H1 (cell line): ENCODE measurements around the gene DCHS1. TPM values are rescaled to one million over a fixed set of nuclear protein-coding genes. Genes with fewer than 3 reads are reported as not detected.

Experiments
- BRCA1 ChIP-seq: IDR thresholded peaks from 2 replicates; pipeline ENCODE4 v1.6.1; 2012; ENCODE audit warnings: low read depth, low read length, improper control_type of control experiment
- CEBPB ChIP-seq: IDR thresholded peaks from 2 replicates; pipeline ENCODE4 v1.6.1; 2012; ENCODE audit warnings: low read depth, low read length
- GABPA ChIP-seq: IDR thresholded peaks from 2 replicates; pipeline ENCODE4 v1.6.1; 2011; ENCODE audit warnings: mild to moderate bottlenecking, low read length, moderate library complexity, borderline replicate concordance; ENCODE audit not compliant: insufficient read depth
- KDM1A ChIP-seq: fragments of 200-600, 300-600 bp; sonication (generic); IDR thresholded peaks from 2 replicates; pipeline ENCODE4 v1.7.1; 2016; ENCODE audit warnings: mild to moderate bottlenecking, low read length, borderline replicate concordance
- POLR2AphosphoS5 ChIP-seq: IDR thresholded peaks from 2 replicates; pipeline ENCODE4 v1.6.1; 2011; ENCODE audit warnings: low read depth, low read length
- SAP30 ChIP-seq: fragments of 300-600 bp; sonication (generic); IDR thresholded peaks from 2 replicates; pipeline ENCODE4 v1.7.1; 2012; ENCODE audit warnings: low read length, moderate library complexity, mild to moderate bottlenecking, inconsistent platforms; ENCODE audit not compliant: insufficient read depth, insufficient replicate concordance
- SIN3A ChIP-seq, 2 experiments: IDR thresholded peaks in 1 of 2; conservative IDR thresholded peaks in 1 of 2; 2 replicates each; pipeline ENCODE4 v1.6.1; 2011 to 2012; ENCODE audit warnings: low read length in 2 of 2, improper control_type of control experiment in 1 of 2, low read depth in 1 of 2, mild to moderate bottlenecking in 1 of 2
- SP2 ChIP-seq: IDR thresholded peaks from 2 replicates; pipeline ENCODE4 v1.6.1; 2012; ENCODE audit warnings: mild to moderate bottlenecking, low read length, inconsistent platforms
- SRF ChIP-seq: IDR thresholded peaks from 2 replicates; pipeline ENCODE4 v1.6.1; 2011; ENCODE audit warnings: mild to moderate bottlenecking, low read depth, low read length, moderate library complexity
- polyA plus RNA-seq, 7 experiments: library from polyadenylated mRNA; depleted of rRNA in 3 of 7; stranded (reverse) in 5 of 7; unstranded in 2 of 7; fragments of >200 nt in 5 of 7; fragments of 200-250 nt in 2 of 7; gene quantifications; 1 replicate in 5 of 7; 2 replicates in 1 of 7; 4 replicates in 1 of 7; pipeline versions ENCODE4 v1.2.1 to v1.2.3, GENCODE V29; 2011 to 2013; ENCODE audit warnings: missing spikeins in 2 of 7, mixed read lengths in 2 of 7
- total RNA-seq: library from RNA; stranded (reverse); fragmentation: NEBNext Ultra II Directional; extraction: Animal tissue kit (Norgen Biotek cat#: 25700); gene quantifications from 2 replicates; pipeline ENCODE4 v1.2.1, GENCODE V29; 2021
- TF ChIP-seq, protein P1 (sequence below): fragments of 300-600 bp; sonication (generic); IDR thresholded peaks from 2 replicates; pipeline ENCODE4 v1.7.1; 2012; ENCODE audit warnings: low read length, moderate library complexity, mild to moderate bottlenecking, inconsistent platforms; ENCODE audit not compliant: insufficient replicate concordance

The DCHS1 gene
- total and polyA plus RNA-seq, 2 of the 8 experiments (the other 6 are each of a cell fraction or from before 2014, with no cell fraction given): 8.2 to 10.5 TPM

DNA sequence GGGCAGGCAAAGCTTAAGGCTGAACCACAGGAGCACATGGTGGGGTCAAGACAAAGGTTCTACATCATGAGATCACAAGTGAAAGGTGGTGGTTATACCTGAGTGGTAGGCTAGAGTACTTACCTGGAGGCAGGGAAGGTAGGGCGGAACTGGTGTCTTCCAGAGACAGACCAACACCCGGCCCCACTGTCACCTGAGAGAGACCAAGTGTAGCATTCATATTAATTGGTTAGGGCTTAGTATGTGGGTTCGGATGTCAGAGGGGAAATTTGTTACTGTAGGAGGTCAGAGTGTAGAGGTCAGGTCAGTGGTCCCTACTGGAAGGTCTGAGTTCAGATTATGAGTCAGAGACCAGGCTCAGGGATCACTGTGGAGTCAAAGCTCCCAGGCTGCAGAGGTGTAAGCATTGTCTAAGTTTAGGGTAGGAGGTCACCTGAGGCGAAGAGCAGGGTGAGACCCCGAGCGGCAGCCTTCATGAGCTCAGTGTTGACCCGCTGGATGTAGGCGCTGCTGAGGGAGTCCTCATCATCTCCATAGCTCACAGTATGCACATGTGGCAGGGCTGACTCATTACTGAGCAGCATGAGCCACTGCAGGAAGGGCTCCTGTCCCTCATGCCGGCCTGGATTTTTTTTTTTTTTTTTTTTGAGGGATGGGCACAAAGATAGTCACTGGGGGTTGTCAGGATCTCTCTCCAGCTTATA, 39.6 kb downstream of the DCHS1 start (continued):
- TF ChIP-seq, protein P1, sequence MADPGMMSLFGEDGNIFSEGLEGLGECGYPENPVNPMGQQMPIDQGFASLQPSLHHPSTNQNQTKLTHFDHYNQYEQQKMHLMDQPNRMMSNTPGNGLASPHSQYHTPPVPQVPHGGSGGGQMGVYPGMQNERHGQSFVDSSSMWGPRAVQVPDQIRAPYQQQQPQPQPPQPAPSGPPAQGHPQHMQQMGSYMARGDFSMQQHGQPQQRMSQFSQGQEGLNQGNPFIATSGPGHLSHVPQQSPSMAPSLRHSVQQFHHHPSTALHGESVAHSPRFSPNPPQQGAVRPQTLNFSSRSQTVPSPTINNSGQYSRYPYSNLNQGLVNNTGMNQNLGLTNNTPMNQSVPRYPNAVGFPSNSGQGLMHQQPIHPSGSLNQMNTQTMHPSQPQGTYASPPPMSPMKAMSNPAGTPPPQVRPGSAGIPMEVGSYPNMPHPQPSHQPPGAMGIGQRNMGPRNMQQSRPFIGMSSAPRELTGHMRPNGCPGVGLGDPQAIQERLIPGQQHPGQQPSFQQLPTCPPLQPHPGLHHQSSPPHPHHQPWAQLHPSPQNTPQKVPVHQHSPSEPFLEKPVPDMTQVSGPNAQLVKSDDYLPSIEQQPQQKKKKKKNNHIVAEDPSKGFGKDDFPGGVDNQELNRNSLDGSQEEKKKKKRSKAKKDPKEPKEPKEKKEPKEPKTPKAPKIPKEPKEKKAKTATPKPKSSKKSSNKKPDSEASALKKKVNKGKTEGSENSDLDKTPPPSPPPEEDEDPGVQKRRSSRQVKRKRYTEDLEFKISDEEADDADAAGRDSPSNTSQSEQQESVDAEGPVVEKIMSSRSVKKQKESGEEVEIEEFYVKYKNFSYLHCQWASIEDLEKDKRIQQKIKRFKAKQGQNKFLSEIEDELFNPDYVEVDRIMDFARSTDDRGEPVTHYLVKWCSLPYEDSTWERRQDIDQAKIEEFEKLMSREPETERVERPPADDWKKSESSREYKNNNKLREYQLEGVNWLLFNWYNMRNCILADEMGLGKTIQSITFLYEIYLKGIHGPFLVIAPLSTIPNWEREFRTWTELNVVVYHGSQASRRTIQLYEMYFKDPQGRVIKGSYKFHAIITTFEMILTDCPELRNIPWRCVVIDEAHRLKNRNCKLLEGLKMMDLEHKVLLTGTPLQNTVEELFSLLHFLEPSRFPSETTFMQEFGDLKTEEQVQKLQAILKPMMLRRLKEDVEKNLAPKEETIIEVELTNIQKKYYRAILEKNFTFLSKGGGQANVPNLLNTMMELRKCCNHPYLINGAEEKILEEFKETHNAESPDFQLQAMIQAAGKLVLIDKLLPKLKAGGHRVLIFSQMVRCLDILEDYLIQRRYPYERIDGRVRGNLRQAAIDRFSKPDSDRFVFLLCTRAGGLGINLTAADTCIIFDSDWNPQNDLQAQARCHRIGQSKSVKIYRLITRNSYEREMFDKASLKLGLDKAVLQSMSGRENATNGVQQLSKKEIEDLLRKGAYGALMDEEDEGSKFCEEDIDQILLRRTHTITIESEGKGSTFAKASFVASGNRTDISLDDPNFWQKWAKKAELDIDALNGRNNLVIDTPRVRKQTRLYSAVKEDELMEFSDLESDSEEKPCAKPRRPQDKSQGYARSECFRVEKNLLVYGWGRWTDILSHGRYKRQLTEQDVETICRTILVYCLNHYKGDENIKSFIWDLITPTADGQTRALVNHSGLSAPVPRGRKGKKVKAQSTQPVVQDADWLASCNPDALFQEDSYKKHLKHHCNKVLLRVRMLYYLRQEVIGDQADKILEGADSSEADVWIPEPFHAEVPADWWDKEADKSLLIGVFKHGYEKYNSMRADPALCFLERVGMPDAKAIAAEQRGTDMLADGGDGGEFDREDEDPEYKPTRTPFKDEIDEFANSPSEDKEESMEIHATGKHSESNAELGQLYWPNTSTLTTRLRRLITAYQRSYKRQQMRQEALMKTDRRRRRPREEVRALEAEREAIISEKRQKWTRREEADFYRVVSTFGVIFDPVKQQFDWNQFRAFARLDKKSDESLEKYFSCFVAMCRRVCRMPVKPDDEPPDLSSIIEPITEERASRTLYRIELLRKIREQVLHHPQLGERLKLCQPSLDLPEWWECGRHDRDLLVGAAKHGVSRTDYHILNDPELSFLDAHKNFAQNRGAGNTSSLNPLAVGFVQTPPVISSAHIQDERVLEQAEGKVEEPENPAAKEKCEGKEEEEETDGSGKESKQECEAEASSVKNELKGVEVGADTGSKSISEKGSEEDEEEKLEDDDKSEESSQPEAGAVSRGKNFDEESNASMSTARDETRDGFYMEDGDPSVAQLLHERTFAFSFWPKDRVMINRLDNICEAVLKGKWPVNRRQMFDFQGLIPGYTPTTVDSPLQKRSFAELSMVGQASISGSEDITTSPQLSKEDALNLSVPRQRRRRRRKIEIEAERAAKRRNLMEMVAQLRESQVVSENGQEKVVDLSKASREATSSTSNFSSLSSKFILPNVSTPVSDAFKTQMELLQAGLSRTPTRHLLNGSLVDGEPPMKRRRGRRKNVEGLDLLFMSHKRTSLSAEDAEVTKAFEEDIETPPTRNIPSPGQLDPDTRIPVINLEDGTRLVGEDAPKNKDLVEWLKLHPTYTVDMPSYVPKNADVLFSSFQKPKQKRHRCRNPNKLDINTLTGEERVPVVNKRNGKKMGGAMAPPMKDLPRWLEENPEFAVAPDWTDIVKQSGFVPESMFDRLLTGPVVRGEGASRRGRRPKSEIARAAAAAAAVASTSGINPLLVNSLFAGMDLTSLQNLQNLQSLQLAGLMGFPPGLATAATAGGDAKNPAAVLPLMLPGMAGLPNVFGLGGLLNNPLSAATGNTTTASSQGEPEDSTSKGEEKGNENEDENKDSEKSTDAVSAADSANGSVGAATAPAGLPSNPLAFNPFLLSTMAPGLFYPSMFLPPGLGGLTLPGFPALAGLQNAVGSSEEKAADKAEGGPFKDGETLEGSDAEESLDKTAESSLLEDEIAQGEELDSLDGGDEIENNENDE: no peak
- TF ChIP-seq SAP30 (no peak), POLR2AphosphoS5 (no peak), CEBPB (no peak), SRF (no peak), BRCA1 (no peak), SIN3A (conservative IDR thresholded peaks at IDR 0.05 in 1 of 2, IDR thresholded peaks at IDR 0.05 in 1 of 2; ENCODE audit: low read depth in 1 of 2, low read length in 2 of 2) (no peak), SP2 (no peak), GABPA (no peak), KDM1A (no peak)
